ENCODE data around the gene TNFAIP3.

TNFAIP3 gene

DNA sequence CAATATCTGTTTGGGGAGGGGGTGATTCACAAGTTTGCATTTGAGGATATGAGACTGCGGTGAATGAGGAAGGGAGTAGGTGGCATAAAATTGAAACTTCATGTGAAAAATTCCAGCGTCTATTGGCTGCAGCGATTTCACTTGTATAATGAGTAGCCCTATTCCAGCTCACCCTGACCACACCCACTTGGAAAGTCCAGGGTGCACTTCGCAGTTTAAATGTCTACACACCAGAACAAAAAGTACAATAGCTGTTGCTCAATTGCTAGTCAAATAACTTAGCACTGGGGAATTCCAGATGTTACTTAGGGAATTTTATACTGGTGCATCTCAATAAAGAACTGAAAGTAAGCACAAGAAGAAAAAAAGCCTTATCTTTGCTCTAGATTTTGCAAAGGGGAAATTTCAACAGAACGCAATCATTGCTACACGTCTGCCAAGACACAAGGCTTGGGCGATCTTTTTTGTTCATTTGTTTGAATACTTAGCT, 6.3 kb downstream of the TNFAIP3 start:
- Mint-ChIP-seq H3K4me3 (peak overlapping the region; percentile 73), H3K27ac (peak overlapping the region; percentile 88), H3K9me3 (no peaks in the 10 kb centered on the region), H3K36me3 (ENCODE audit: low read depth) (peaks cover 87% of the 10 kb centered on the region), H3K4me1 (ENCODE audit: low read depth) (peaks cover 67% of the 10 kb centered on the region), H3K27me3 (no peaks in the 10 kb centered on the region)
- intact Hi-C loops (cut with micrococcal nuclease): loop anchor here (2.0 to 5.0 kb wide), 2 partner anchors 54 to 61 kb away; no protein-coding TSS in a partner anchor

DNA sequence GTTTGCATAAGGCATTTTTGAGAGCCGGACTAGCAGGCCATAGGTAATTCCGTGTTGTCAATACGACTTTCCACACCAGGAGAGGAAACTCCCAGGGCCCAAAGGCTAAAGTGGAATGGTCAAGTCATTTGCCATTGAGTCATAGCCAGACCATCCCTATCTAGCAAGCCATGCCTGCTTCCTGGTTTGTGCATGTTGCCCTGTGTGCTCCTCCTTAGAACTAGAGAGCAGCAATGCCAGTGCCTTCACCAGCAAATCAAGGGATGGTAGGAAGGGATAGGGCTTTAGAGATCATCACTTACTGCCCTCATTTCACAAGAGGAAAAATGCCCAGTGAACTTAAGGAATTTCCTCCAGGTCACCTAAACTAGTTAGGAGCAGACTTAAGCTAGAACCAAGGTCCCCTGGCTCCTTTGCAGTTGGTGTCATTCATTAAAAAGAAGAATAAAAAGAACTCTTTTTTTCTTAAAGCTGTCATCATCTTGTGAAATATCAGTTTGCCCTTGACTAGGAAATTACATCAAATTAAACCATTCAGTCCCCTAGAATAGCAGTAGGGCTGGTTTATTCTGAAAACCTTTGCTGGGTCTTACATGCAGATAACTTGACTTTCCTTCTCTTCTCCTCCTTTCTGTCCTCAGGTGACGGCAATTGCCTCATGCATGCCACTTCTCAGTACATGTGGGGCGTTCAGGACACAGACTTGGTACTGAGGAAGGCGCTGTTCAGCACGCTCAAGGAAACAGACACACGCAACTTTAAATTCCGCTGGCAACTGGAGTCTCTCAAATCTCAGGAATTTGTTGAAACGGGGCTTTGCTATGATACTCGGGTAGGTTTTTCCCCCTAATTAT, 7.4 kb downstream of the TNFAIP3 start:
- Mint-ChIP-seq H3K27ac (peak overlapping the region; percentile 88), H3K27me3 (no peaks in the 10 kb centered on the region), H3K36me3 (ENCODE audit: low read depth) (peaks cover 87% of the 10 kb centered on the region), H3K4me3 (no peak overlapping the region), H3K4me1 (ENCODE audit: low read depth) (peaks cover 71% of the 10 kb centered on the region), H3K9me3 (no peaks in the 10 kb centered on the region)
- intact Hi-C loops (cut with micrococcal nuclease): loop anchor here (5.0 kb wide), 1 partner anchor 53 kb away; no protein-coding TSS in a partner anchor

- intact Hi-C loops (cut with micrococcal nuclease): no loop called here
- Mint-ChIP-seq H3K27ac (peak overlapping the region; percentile 88), H3K9me3 (no peaks in the 10 kb centered on the region), H3K27me3 (no peaks in the 10 kb centered on the region), H3K4me3 (no peak overlapping the region), H3K36me3 (ENCODE audit: low read depth) (peaks cover 87% of the 10 kb centered on the region), H3K4me1 (ENCODE audit: low read depth) (peaks cover 67% of the 10 kb centered on the region)
Measured at GRCh38 chr6:137875058-137875520, 8.0 kb downstream of the TNFAIP3 start.

GRCh38 chr6:137875606-137876005, 8.5 kb downstream of the TNFAIP3 start:
- Mint-ChIP-seq H3K4me1 (ENCODE audit: low read depth) (peaks cover 64% of the 10 kb centered on the region), H3K36me3 (ENCODE audit: low read depth) (peaks cover 91% of the 10 kb centered on the region), H3K4me3 (no peak overlapping the region), H3K9me3 (no peaks in the 10 kb centered on the region), H3K27me3 (no peaks in the 10 kb centered on the region), H3K27ac (no peak overlapping the region)
- intact Hi-C loops (cut with micrococcal nuclease): no loop called here

DNA sequence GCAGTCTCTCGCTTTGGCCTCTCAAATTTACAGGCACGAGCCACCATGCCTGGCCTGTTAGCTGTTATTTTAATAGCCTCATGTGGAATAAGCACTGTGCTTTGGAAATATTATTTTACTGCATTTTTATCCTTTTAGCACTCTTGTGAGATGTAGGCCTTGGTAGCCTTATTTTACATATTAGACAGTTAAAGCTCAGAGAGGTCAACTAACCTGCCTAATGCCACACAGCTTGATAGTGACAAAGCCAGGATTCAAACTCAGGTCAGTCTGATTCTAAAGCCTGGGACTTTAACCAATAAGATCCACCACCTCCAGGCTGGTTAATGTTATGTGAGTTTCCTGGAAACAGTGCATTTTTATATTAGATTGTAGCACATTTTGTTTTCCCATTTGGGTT, 9.5 kb downstream of the TNFAIP3 start:
- Mint-ChIP-seq H3K27me3 (no peaks in the 10 kb centered on the region), H3K4me3 (no peak overlapping the region), H3K9me3 (no peaks in the 10 kb centered on the region), H3K27ac (no peak overlapping the region), H3K36me3 (ENCODE audit: low read depth) (peaks cover 92% of the 10 kb centered on the region), H3K4me1 (ENCODE audit: low read depth) (peaks cover 58% of the 10 kb centered on the region)
- intact Hi-C loops (cut with micrococcal nuclease): no loop called here

GRCh38 chr6:137877113-137877512, 10.1 kb downstream of the TNFAIP3 start:
- H3K4me3 Mint-ChIP-seq: no peak overlapping the region
- intact Hi-C loops (cut with micrococcal nuclease): no loop called here
- peaks cover 90% of the 10 kb centered on the region for H3K36me3 Mint-ChIP-seq (ENCODE audit: low read depth)
- H3K4me1 Mint-ChIP-seq (ENCODE audit: low read depth): peaks cover 54% of the 10 kb centered on the region
- no peaks in the 10 kb centered on the region for H3K27me3 Mint-ChIP-seq
- H3K27ac Mint-ChIP-seq: no peak overlapping the region
- no peaks in the 10 kb centered on the region for H3K9me3 Mint-ChIP-seq

DNA sequence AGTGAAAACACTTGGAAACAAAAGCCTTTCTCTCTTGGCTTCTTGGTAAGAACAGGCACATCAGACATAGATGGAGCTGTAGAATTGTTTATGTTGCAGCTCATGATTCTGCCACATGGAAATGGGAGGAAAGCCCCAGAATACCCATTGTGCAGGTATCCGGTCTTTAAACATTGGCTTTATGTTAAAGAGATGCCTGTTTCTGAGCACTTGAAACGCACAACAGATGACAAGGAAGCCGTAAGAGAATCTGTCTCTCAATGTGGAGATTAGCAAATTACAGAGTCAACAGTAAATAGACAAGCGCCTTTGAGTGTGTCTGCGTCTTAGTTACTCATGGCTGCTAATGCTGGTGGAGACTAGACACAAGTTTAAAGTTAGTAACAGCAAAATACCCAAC, 10.5 kb downstream of the TNFAIP3 start:
- no peak overlapping the region for H3K4me3 Mint-ChIP-seq
- peaks cover 90% of the 10 kb centered on the region for H3K36me3 Mint-ChIP-seq (ENCODE audit: low read depth)
- no peaks in the 10 kb centered on the region for H3K27me3 Mint-ChIP-seq
- H3K9me3 Mint-ChIP-seq: no peaks in the 10 kb centered on the region
- peaks cover 53% of the 10 kb centered on the region for H3K4me1 Mint-ChIP-seq (ENCODE audit: low read depth)
- intact Hi-C loops (cut with micrococcal nuclease): no loop called here
- peak overlapping the region; percentile 58 for H3K27ac Mint-ChIP-seq

DNA sequence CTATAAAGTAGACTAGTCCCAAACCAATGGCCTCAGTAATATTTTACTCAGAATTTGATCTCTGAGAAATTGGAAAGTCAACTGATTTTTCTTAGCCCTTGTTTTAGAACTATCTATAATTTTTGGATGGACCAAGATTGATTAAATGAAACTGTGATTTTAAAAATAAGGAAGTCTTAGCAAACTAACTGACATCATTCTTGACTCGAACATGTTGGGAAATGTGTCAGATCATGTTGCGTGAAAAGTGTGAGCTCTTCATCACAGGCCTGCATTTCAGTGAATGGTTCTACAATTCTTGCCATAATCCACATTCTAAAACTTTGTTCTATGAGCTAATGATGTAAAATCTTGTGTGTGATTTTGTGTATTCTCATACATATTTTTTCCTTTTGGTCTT, 11.0 kb downstream of the TNFAIP3 start:
- intact Hi-C loops (cut with micrococcal nuclease): no loop called here
- no peaks in the 10 kb centered on the region for H3K9me3 Mint-ChIP-seq

DNA sequence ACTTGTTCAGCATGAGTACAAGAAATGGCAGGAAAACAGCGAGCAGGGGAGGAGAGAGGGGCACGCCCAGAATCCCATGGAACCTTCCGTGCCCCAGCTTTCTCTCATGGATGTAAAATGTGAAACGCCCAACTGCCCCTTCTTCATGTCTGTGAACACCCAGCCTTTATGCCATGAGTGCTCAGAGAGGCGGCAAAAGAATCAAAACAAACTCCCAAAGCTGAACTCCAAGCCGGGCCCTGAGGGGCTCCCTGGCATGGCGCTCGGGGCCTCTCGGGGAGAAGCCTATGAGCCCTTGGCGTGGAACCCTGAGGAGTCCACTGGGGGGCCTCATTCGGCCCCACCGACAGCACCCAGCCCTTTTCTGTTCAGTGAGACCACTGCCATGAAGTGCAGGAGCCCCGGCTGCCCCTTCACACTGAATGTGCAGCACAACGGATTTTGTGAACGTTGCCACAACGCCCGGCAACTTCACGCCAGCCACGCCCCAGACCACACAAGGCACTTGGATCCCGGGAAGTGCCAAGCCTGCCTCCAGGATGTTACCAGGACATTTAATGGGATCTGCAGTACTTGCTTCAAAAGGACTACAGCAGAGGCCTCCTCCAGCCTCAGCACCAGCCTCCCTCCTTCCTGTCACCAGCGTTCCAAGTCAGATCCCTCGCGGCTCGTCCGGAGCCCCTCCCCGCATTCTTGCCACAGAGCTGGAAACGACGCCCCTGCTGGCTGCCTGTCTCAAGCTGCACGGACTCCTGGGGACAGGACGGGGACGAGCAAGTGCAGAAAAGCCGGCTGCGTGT, 11.6 kb downstream of the TNFAIP3 start:
- intact Hi-C loops (cut with micrococcal nuclease): no loop called here
- H3K9me3 Mint-ChIP-seq: no peaks in the 10 kb centered on the region

More for the DNA sequence above, 11.0 kb downstream of the TNFAIP3 start:
- Mint-ChIP-seq H3K27ac (peak overlapping the region; percentile 58), H3K4me1 (ENCODE audit: low read depth) (peaks cover 50% of the 10 kb centered on the region), H3K36me3 (ENCODE audit: low read depth) (peaks cover 91% of the 10 kb centered on the region), H3K27me3 (no peaks in the 10 kb centered on the region), H3K4me3 (no peak overlapping the region)

GRCh38 chr6:137879299-137879698, 12.2 kb downstream of the TNFAIP3 start:
- intact Hi-C loops (cut with micrococcal nuclease): no loop called here
- no peak overlapping the region for H3K4me3 Mint-ChIP-seq
- peaks cover 95% of the 10 kb centered on the region for H3K36me3 Mint-ChIP-seq (ENCODE audit: low read depth)
- H3K9me3 Mint-ChIP-seq: no peaks in the 10 kb centered on the region
- H3K4me1 Mint-ChIP-seq (ENCODE audit: low read depth): peaks cover 57% of the 10 kb centered on the region
- no peaks in the 10 kb centered on the region for H3K27me3 Mint-ChIP-seq
- peak overlapping the region; percentile 58 for H3K27ac Mint-ChIP-seq

More for the DNA sequence above, 11.6 kb downstream of the TNFAIP3 start:
- Mint-ChIP-seq H3K4me1 (ENCODE audit: low read depth) (peaks cover 51% of the 10 kb centered on the region), H3K27ac (peak overlapping the region; percentile 58), H3K36me3 (ENCODE audit: low read depth) (peaks cover 98% of the 10 kb centered on the region), H3K4me3 (no peak overlapping the region), H3K27me3 (no peaks in the 10 kb centered on the region)

- no peak overlapping the region for H3K4me3 Mint-ChIP-seq
- H3K4me1 Mint-ChIP-seq (ENCODE audit: low read depth): peaks cover 50% of the 10 kb centered on the region
- intact Hi-C loops (cut with micrococcal nuclease): no loop called here
- peaks cover 87% of the 10 kb centered on the region for H3K36me3 Mint-ChIP-seq (ENCODE audit: low read depth)
- no peaks in the 10 kb centered on the region for H3K9me3 Mint-ChIP-seq
- H3K27ac Mint-ChIP-seq: no peak overlapping the region
- no peaks in the 10 kb centered on the region for H3K27me3 Mint-ChIP-seq
Measured at GRCh38 chr6:137879885-137880745, 13.1 kb downstream of the TNFAIP3 start.

- Mint-ChIP-seq H3K27me3 (no peaks in the 10 kb centered on the region), H3K27ac (no peak overlapping the region), H3K36me3 (ENCODE audit: low read depth) (peaks cover 79% of the 10 kb centered on the region), H3K9me3 (no peaks in the 10 kb centered on the region), H3K4me3 (no peak overlapping the region), H3K4me1 (ENCODE audit: low read depth) (peaks cover 47% of the 10 kb centered on the region)
- intact Hi-C loops (cut with micrococcal nuclease): no loop called here
Measured at GRCh38 chr6:137880746-137881521, 13.9 kb downstream of the TNFAIP3 start.

DNA sequence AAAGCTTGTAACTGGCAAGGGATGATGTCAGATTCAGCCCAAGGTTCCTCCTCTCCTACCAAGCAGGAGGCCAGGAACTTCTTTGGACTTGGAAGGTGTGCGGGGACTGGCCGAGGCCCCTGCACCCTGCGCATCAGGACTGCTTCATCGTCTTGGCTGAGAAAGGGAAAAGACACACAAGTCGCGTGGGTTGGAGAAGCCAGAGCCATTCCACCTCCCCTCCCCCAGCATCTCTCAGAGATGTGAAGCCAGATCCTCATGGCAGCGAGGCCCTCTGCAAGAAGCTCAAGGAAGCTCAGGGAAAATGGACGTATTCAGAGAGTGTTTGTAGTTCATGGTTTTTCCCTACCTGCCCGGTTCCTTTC, 14.4 kb downstream of the TNFAIP3 start:
- H3K4me1 Mint-ChIP-seq (ENCODE audit: low read depth): peaks cover 47% of the 10 kb centered on the region
- intact Hi-C loops (cut with micrococcal nuclease): no loop called here
- no peak overlapping the region for H3K27ac Mint-ChIP-seq
- peaks cover 73% of the 10 kb centered on the region for H3K36me3 Mint-ChIP-seq (ENCODE audit: low read depth)
- H3K27me3 Mint-ChIP-seq: no peaks in the 10 kb centered on the region
- no peak overlapping the region for H3K4me3 Mint-ChIP-seq
- no peaks in the 10 kb centered on the region for H3K9me3 Mint-ChIP-seq

Data from dendritic cell treated with granulocyte-macrophage colony-stimulating factor and Interleukin-4, amounts not matched to agents 40 ng/mL and 50 ng/mL, for 4 days (primary cell).